ENCODE data around the gene ISM2. TPM values are rescaled to one million over a fixed set of nuclear protein-coding genes. Genes with fewer than 3 reads are reported as not detected.

The ISM2 gene
- total RNA-seq, 2 donors from 2014 or later: not detected

DNA sequence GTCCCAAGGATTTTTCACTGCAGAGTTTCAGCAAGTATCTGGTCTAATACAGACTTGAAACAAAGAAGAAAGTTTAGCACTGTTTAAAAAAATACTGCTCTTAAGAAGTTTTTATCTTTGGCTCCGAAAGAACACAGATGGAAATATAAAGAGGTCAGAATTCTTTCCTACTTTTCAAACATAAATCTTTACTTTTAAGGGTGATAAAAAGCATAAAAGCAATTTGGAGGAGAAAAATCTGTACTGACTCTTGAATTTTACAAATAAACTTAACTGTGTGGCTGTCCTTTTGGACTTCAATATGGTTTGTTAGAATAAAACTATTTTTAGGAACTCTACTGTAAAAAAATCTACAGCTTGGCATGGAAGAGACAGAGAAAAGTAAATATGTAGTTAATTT, 27.6 kb upstream of the ISM2 start:
- Mint-ChIP-seq H3K27ac (no peak overlapping the region), H3K4me3 (no peak overlapping the region), H3K27me3 (no peaks in the 10 kb centered on the region), H3K36me3 (ENCODE audit: low read depth) (peaks cover 11% of the 10 kb centered on the region), H3K4me1 (peaks cover 7% of the 10 kb centered on the region)
- no peak for DNase-seq
- ATAC-seq: no peak
- no peaks in the 10 kb centered on the region for H3K9me3 ChIP-seq (ENCODE audit: control insufficient read depth, low read length, poor library complexity, severe bottlenecking)

DNA sequence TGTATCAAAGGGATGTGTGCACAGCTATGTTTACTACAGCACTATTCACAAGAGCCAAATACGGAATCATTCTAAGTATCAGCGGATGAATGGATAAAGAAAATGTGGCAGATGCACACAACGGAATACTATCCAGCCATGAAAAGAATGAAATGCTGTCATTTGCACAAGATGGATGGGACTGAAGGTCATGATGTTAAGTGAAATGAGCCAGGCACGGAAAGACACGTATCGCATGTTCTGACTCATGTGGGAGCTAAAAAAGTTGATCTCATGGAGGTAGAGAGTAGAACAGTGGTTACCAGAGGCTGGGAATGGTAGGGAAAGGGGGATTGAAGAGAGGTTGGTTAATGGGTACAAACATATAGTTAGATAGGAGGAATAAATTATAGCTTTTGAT, 25.9 kb upstream of the ISM2 start:
- peaks cover 11% of the 10 kb centered on the region for H3K4me1 Mint-ChIP-seq
- H3K27ac Mint-ChIP-seq: no peak overlapping the region
- no peak overlapping the region for H3K4me3 Mint-ChIP-seq
- no peaks in the 10 kb centered on the region for H3K27me3 Mint-ChIP-seq
- ATAC-seq (no peak), DNase-seq (no peak)
- peaks cover 16% of the 10 kb centered on the region for H3K36me3 Mint-ChIP-seq (ENCODE audit: low read depth)
- no peaks in the 10 kb centered on the region for H3K9me3 ChIP-seq (ENCODE audit: control insufficient read depth, low read length, poor library complexity, severe bottlenecking)

DNA sequence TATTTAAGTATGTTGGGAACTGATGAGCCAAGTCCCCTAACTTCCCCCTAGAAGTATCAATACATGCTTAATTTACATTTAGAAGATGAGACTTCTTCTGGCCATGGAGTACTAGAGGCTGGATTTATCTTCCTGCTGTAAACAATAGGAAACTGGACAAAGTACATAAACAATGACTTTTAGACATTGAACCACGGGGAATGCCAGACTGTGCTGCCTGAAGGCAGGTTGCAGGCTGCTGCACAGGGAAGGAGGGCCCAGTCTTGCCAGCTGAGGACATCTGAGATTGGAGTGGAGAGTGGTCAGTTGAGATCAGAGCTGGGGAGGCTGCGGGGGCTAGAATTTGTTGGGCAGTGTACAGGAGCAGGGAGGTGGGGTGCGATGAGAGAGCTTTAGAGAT, 24.5 kb upstream of the ISM2 start:
- H3K4me3 Mint-ChIP-seq: no peak overlapping the region
- no peaks in the 10 kb centered on the region for H3K27me3 Mint-ChIP-seq
- H3K9me3 ChIP-seq (ENCODE audit: control insufficient read depth, low read length, poor library complexity, severe bottlenecking): no peaks in the 10 kb centered on the region
- H3K36me3 Mint-ChIP-seq (ENCODE audit: low read depth): peaks cover 16% of the 10 kb centered on the region
- peaks cover 11% of the 10 kb centered on the region for H3K4me1 Mint-ChIP-seq
- DNase-seq (no peak), ATAC-seq (no peak)
- no peak overlapping the region for H3K27ac Mint-ChIP-seq

DNA sequence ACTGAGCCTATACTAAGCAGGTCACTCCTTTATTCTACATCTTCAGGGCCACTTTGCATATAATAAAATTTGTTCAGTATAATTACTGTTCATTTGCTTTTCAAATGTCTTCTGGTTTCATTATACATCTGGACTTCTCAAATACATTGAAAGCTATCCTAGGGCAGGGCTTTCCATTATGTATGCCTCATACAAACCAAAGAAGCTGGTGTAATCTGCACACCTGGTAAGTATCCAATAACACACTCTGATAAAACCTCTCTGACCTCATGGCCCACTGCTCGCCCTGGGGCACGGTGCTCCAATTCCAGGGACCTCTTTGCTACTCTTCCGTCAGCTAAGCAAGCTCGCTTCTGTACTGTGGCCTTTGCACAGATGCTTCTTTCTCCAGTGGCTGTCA, 21.9 kb upstream of the ISM2 start:
- H3K27me3 Mint-ChIP-seq: no peaks in the 10 kb centered on the region
- H3K4me3 Mint-ChIP-seq: no peak overlapping the region
- no peak for ATAC-seq
- no peak for DNase-seq
- H3K9me3 ChIP-seq (ENCODE audit: control insufficient read depth, low read length, poor library complexity, severe bottlenecking): no peaks in the 10 kb centered on the region
- peaks cover 13% of the 10 kb centered on the region for H3K4me1 Mint-ChIP-seq
- no peak overlapping the region for H3K27ac Mint-ChIP-seq
- H3K36me3 Mint-ChIP-seq (ENCODE audit: low read depth): peaks cover 21% of the 10 kb centered on the region

DNA sequence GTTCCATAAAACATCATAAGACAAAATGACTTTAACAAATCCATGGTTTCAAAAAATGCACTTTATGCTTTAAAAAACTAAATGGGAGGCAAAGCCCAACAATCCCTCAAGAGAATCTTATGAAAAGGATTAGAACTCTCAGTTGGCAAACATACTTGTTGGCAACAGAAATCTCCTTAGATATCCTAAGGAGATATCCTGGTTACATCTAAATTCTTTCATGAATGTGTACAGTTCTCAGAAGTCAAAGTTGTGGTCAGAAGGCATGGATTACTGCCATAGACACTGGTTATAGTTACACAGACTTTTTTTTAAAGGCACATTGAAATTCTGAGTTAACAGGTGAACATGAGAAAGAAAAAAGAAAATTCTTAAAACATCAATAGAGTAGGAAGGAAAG, 17.5 kb upstream of the ISM2 start:
- no peak overlapping the region for H3K4me3 Mint-ChIP-seq
- H3K36me3 Mint-ChIP-seq (ENCODE audit: low read depth): peaks cover 17% of the 10 kb centered on the region
- no peaks in the 10 kb centered on the region for H3K9me3 ChIP-seq (ENCODE audit: control insufficient read depth, low read length, poor library complexity, severe bottlenecking)
- DNase-seq (no peak), ATAC-seq (no peak)
- no peaks in the 10 kb centered on the region for H3K27me3 Mint-ChIP-seq
- H3K4me1 Mint-ChIP-seq: peaks cover 6% of the 10 kb centered on the region
- H3K27ac Mint-ChIP-seq: no peak overlapping the region

DNA sequence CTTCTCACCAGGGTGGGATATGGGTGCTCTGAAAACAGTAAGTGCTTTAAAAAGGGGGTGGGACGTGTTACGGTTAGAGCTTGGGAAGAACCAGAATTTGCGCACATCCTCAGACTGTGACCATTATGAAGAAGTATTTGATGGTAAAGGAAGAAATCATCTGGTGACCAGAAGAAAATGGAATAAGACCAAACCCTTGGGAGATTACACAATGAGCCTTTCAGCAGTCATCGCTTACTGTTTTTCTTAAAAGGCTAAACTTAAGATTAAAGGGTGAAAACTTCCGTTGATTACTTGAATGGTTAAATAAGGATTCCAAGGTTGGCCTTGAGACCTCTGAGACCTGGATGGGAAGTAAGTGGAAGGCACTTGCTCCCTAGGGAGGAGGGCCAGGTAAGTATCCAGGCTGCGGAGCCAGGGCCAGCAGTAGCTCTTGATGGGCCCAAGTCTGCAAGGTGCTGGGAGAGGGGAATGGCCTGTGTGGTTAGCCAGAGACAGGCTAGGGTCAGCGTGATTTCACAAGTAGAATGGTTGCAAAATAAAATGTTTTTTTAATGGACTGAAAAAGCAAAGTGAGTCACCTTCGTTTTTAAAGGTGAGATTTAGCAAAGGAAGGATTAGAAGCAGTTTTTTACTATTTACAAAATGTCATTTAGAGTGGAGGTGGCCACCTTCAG, 13.0 kb upstream of the ISM2 start:
- no peak for ATAC-seq
- Mint-ChIP-seq H3K27me3 (no peaks in the 10 kb centered on the region), H3K27ac (no peak overlapping the region), H3K4me3 (no peak overlapping the region), H3K4me1 (no peaks in the 10 kb centered on the region), H3K36me3 (ENCODE audit: low read depth) (peaks cover 8% of the 10 kb centered on the region)
- H3K9me3 ChIP-seq (ENCODE audit: control insufficient read depth, low read length, poor library complexity, severe bottlenecking): no peaks in the 10 kb centered on the region
- no peak for DNase-seq

DNA sequence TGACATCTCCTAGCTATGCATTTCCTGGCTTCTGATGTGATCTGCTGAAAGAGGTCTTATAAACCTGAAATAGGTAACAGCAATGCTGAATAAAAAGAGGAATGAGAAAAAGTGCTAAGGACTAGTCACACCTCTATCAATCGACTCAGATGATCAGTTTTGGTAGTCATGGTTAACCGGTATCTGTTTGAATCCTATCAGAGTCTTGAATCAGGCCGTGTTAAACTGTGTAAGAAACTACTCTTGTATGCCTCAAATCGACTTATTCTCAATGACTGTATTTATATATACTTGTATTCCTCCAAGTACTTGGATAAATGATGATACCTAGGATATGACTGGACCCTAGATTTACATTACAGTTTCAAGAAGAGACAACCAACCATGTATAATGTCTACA, 10.8 kb upstream of the ISM2 start:
- DNase-seq: no peak
- H3K27ac Mint-ChIP-seq: no peak overlapping the region
- no peak for ATAC-seq
- H3K9me3 ChIP-seq (ENCODE audit: control insufficient read depth, low read length, poor library complexity, severe bottlenecking): no peaks in the 10 kb centered on the region
- H3K27me3 Mint-ChIP-seq: no peaks in the 10 kb centered on the region
- H3K4me3 Mint-ChIP-seq: no peak overlapping the region
- peaks cover 8% of the 10 kb centered on the region for H3K36me3 Mint-ChIP-seq (ENCODE audit: low read depth)
- no peaks in the 10 kb centered on the region for H3K4me1 Mint-ChIP-seq

DNA sequence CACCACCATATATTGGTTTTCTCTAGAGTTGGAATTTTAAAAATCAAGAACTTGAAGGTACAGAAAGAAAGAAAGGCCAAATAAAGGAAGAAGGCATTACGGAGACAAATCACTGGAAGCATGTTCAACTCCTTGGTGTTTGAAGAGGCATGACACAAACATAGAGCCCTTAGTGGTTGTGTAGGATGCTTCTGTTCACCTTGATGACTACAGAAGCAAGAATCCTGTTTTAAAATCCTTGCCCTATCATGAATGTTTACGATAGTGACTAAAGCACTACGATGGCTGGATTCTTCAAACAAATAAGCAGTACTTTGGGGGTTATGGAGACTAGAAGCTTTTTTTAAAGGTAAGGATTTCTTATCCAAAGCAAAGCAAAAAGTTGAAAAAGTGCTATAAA, 10.3 kb upstream of the ISM2 start:
- no peak for DNase-seq
- Mint-ChIP-seq H3K4me3 (no peak overlapping the region), H3K4me1 (no peaks in the 10 kb centered on the region), H3K27ac (no peak overlapping the region), H3K36me3 (ENCODE audit: low read depth) (peaks cover 8% of the 10 kb centered on the region), H3K27me3 (no peaks in the 10 kb centered on the region)
- ATAC-seq: no peak
- no peaks in the 10 kb centered on the region for H3K9me3 ChIP-seq (ENCODE audit: control insufficient read depth, low read length, poor library complexity, severe bottlenecking)

DNA sequence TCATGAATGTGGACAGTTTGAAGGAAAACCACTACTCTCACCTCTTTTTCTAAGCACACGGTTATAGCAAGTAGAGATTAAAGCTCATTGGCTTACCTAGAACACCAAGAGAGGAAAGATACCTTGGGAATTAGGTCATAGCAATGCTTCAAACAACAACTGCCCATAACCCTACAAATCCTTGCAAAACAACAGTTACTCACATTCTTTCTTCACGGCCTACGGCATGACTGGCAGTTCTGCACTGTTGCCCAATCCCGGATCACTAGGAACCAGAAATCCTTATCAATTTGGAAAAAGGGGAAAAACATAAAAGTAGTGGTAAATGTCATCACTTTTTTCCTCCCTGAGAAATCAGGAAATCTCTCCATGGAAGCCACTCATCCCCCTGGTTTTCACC, 9.6 kb upstream of the ISM2 start:
- H3K27ac Mint-ChIP-seq: no peak overlapping the region
- peaks cover 8% of the 10 kb centered on the region for H3K36me3 Mint-ChIP-seq (ENCODE audit: low read depth)
- no peaks in the 10 kb centered on the region for H3K27me3 Mint-ChIP-seq
- no peak overlapping the region for H3K4me3 Mint-ChIP-seq
- no peak for ATAC-seq
- no peak for DNase-seq
- no peaks in the 10 kb centered on the region for H3K4me1 Mint-ChIP-seq
- H3K9me3 ChIP-seq (ENCODE audit: control insufficient read depth, low read length, poor library complexity, severe bottlenecking): no peaks in the 10 kb centered on the region

DNA sequence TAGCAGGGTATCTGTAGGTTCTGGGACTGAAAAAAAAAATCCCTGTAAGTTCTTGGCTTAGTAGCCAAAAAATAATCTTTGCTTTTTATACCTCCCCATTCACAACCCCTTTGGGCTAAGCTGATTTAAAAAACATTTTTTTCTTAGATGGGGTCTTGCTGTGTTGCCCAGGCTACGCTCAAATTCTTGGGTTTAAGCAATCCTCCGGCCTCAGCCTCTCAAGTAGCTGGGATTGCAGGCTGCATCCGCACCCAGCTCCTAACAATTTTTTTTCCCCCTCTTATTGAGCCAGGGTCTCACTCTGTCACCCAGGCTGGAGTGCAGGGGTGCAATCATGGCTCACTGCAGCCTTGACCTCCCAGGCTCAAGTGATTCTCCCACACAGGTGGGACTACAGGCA, 9.1 kb upstream of the ISM2 start:
- Mint-ChIP-seq H3K4me3 (no peak overlapping the region), H3K36me3 (ENCODE audit: low read depth) (peaks cover 8% of the 10 kb centered on the region), H3K4me1 (no peaks in the 10 kb centered on the region), H3K27ac (no peak overlapping the region), H3K27me3 (no peaks in the 10 kb centered on the region)
- H3K9me3 ChIP-seq (ENCODE audit: control insufficient read depth, low read length, poor library complexity, severe bottlenecking): no peaks in the 10 kb centered on the region
- no peak for DNase-seq
- ATAC-seq: no peak

DNA sequence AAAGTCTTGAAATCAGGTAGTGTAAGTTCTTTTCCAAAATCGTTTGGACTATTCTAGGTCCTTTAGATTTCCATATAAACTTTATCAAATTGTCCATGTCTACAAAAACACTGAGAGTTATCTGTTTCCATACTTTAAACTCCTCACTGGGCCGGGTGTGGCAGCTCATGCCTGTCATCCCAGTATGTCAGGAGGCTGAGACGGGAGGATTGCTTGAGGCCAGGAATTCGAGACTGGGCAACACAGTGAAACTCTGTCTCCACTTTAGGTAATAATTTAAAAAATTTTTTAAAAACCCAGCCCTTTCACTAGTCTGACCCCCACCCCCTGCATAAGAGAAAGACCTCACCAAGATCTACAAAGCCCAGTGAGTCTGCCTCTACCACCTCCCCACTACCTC, 6.4 kb upstream of the ISM2 start:
- peaks cover 6% of the 10 kb centered on the region for H3K27me3 Mint-ChIP-seq
- DNase-seq: no peak
- H3K4me1 Mint-ChIP-seq: no peaks in the 10 kb centered on the region
- no peaks in the 10 kb centered on the region for H3K36me3 Mint-ChIP-seq (ENCODE audit: low read depth)
- H3K9me3 ChIP-seq (ENCODE audit: control insufficient read depth, low read length, poor library complexity, severe bottlenecking): no peaks in the 10 kb centered on the region
- H3K4me3 Mint-ChIP-seq: no peak overlapping the region
- H3K27ac Mint-ChIP-seq: no peak overlapping the region
- ATAC-seq: no peak

DNA sequence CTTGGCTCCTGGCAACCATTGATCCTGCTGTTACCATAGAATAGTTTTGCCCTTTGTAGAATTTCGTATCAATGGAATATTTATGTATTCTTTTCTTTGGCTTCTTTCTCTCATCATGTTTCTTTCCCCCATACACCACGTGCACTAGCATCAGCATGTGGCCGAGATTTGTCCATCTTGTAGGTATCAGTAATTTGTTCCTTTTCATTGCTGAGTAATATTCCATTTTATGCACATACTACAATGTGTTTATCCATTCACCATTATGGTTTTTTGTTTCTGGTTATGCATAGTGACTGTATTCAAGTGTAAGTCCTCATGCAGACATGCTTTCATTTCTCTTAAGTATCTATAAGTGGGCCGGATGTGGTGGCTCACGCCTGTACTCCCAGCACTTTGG, 4.5 kb upstream of the ISM2 start:
- Mint-ChIP-seq H3K36me3 (ENCODE audit: low read depth) (no peaks in the 10 kb centered on the region), H3K4me3 (no peak overlapping the region), H3K27ac (no peak overlapping the region), H3K4me1 (peaks cover 7% of the 10 kb centered on the region), H3K27me3 (peaks cover 16% of the 10 kb centered on the region)
- DNase-seq (no peak), ATAC-seq (no peak)
- H3K9me3 ChIP-seq (ENCODE audit: control insufficient read depth, low read length, poor library complexity, severe bottlenecking): no peaks in the 10 kb centered on the region

DNA sequence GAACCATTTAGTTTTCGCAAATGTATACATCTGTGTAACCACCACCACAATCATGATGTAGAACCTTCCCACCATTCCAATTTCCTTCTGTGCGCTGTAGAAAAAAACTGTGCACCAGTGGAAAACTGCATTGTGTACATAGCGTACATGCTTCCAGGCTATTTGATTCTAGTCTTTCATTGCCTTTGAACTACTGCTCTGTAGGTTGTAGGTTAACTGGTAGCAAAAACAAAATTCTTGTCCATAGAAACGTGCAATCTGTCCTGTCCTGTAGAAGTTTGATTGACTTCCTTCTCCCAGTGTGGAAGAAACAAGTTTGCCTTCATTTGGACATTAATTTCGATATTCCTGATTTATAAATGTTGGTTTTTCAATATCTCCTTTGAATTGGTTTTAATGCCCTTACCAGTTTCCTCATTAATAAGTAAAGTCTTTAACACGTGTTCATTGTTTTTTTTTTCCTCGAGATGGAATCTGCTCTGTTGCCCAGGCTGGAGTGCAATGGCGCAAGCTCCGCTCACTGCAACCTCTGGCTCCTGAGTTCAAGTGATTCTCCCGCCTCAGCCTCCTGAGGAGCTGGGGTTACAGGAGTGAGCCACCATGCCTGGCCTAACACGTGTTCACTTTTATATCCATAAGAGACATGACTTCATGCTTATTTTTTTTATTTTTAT, 3.6 kb upstream of the ISM2 start:
- no peaks in the 10 kb centered on the region for H3K36me3 Mint-ChIP-seq (ENCODE audit: low read depth)
- ATAC-seq: no peak
- H3K9me3 ChIP-seq (ENCODE audit: control insufficient read depth, low read length, poor library complexity, severe bottlenecking): no peaks in the 10 kb centered on the region
- H3K27ac Mint-ChIP-seq: no peak overlapping the region
- no peak for DNase-seq
- H3K27me3 Mint-ChIP-seq: peaks cover 25% of the 10 kb centered on the region
- H3K4me1 Mint-ChIP-seq: peaks cover 9% of the 10 kb centered on the region
- no peak overlapping the region for H3K4me3 Mint-ChIP-seq

DNA sequence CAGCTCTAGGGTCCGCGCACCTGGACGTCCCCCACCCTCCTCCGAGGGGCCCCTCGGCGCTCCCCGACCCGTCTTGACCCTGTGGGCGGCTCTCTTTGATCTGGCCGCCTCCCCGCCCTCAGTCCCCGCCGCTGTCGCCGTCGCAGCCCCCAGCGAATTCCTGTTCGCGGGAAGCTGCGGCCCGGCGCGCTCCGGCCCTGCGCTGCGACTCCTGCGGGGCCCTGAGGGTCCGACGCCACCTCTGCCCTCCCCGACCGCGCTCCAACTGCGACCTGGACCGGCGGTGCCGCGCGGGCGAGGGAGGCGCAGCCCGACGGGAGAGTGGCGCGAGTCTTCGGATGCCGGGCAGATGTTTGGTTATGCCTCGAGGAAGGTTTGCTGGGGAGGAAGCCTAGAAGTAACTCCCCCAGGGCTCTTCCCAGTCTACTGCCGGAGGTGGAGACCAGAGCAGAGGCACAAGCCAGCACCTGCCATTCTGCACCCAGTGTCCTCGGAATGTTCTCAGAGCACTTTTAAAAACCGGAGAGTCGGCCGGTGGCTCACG, 440 bp upstream of the ISM2 start:
- no peak overlapping the region for H3K27ac Mint-ChIP-seq
- no peak for DNase-seq
- peaks cover 42% of the 10 kb centered on the region for H3K27me3 Mint-ChIP-seq
- ATAC-seq: peak; percentile 27
- no peaks in the 10 kb centered on the region for H3K36me3 Mint-ChIP-seq (ENCODE audit: low read depth)
- H3K4me1 Mint-ChIP-seq: peaks cover 9% of the 10 kb centered on the region
- peak overlapping the region; percentile 66 for H3K4me3 Mint-ChIP-seq
- no peaks in the 10 kb centered on the region for H3K9me3 ChIP-seq (ENCODE audit: control insufficient read depth, low read length, poor library complexity, severe bottlenecking)
